VCaP (cell line): ENCODE data around the gene MRPL42.
A peak's percentile ranks its signal among the peaks of the same experiment; 100 is the strongest.

Experiments used
- H3K27ac ChIP-seq: fragments of 450-650 bp; 2 replicates; pipeline ENCODE4 v1.5.1; 2017
- CTCF ChIP-seq: fragments of 450-650 bp; conservative IDR thresholded peaks from 2 replicates; pipeline ENCODE4 v1.5.1; 2017; ENCODE audit warnings: mild to moderate bottlenecking, moderate library complexity

MRPL42 gene

GRCh38 chr12:93520454-93520853 lies 53.1 kb downstream of the MRPL42 start:
- TF ChIP-seq CTCF: no peak
- H3K27ac ChIP-seq: no peak overlapping the region

- no peak overlapping the region for H3K27ac ChIP-seq
- no peak for TF ChIP-seq CTCF
Measured at GRCh38 chr12:93521225-93522080, 54.1 kb downstream of the MRPL42 start.

- H3K27ac ChIP-seq: no peak overlapping the region
- TF ChIP-seq CTCF: no peak
Measured at GRCh38 chr12:93524386-93525133, 57.2 kb downstream of the MRPL42 start.

- no peak for TF ChIP-seq CTCF
- no peak overlapping the region for H3K27ac ChIP-seq
Measured at GRCh38 chr12:93526786-93527428, 59.6 kb downstream of the MRPL42 start.

GRCh38 chr12:93530358-93530757 lies 63.0 kb downstream of the MRPL42 start:
- TF ChIP-seq CTCF: no peak
- H3K27ac ChIP-seq: peak overlapping the region; percentile 29; the same call in 1 of the 2 replicates

- H3K27ac ChIP-seq: no peak overlapping the region
- no peak for TF ChIP-seq CTCF
Measured at GRCh38 chr12:93533310-93533709, 66.0 kb downstream of the MRPL42 start.
